IPS DF 6.9 (cell line): ENCODE measurements around the gene CEP85L.

Source experiments
- DNase-seq: peaks from one replicate; pipeline ENCODE4 v3.0.0-alpha.2; 2013; ENCODE audit warnings: low read depth, low spot score
- H3K27ac ChIP-seq: one replicate; pipeline ENCODE4 v1.5.1; 2013; ENCODE audit warnings: low read length, control low read depth
- H3K27me3 ChIP-seq: 2 replicates; pipeline ENCODE4 v1.6.1; 2013; ENCODE audit warnings: mild to moderate bottlenecking, low read length; ENCODE audit not compliant: control insufficient read depth, insufficient read depth
- H3K36me3 ChIP-seq: 2 replicates; pipeline ENCODE4 v1.6.1; 2013; ENCODE audit warnings: low read length; ENCODE audit not compliant: control insufficient read depth, insufficient read depth
- H3K4me1 ChIP-seq: 2 replicates; pipeline ENCODE4 v1.6.1; 2013; ENCODE audit warnings: low read length; ENCODE audit not compliant: control insufficient read depth, insufficient read depth
- H3K4me3 ChIP-seq: 2 replicates; pipeline ENCODE4 v1.5.1; 2013; ENCODE audit warnings: mild to moderate bottlenecking, low read length
- H3K9me3 ChIP-seq: 2 replicates; pipeline ENCODE4 v1.6.1; 2013; ENCODE audit warnings: low read length, inconsistent platforms; ENCODE audit not compliant: control insufficient read depth, insufficient read depth
- WGBS: extraction: QIAGEN DNeasy Blood & Tissue Kit; methylation state at CpG from one replicate; pipeline ENCODE4 v1.1.7; 2013; ENCODE audit warnings: mixed read lengths, missing lambda C conversion rate; ENCODE audit not compliant: insufficient read length, insufficient coverage; 5-methylcytosine and 5-hydroxymethylcytosine counted together

CEP85L gene

DNA sequence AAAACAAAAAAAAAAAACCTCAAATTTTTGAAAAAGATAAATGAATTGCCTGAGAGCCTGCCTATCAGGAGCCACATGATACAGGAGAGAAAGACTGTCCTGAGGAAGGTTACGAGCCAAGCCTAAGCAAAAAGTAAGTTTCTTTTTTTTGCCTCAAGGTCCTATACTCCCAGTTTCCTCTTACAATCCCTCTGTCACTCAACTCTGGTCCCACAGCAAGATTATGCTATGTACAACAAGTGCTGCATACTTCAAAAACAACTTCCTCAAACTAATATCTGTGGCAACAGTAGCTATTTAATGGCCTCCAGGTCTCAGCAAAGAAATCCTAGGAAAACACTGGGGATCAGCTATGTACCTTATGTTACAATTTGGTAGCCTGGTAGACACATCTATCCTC is 56.5 kb downstream of the CEP85L start:
- no peak for DNase-seq
- H3K9me3 ChIP-seq, result no peaks in the 10 kb centered on the region
- H3K27me3 ChIP-seq, result no peaks in the 10 kb centered on the region
- no CpG with 5 or more reads among the region's 1 CpG for WGBS
- no peak overlapping the region for H3K4me3 ChIP-seq
- 0 out of 2 replicates have a peak, but pooled peaks cover 1% of the 10 kb centered on the region for H3K4me1 ChIP-seq
- H3K36me3 ChIP-seq, result no peaks in the 10 kb centered on the region
- H3K27ac ChIP-seq, result no peak overlapping the region

DNA sequence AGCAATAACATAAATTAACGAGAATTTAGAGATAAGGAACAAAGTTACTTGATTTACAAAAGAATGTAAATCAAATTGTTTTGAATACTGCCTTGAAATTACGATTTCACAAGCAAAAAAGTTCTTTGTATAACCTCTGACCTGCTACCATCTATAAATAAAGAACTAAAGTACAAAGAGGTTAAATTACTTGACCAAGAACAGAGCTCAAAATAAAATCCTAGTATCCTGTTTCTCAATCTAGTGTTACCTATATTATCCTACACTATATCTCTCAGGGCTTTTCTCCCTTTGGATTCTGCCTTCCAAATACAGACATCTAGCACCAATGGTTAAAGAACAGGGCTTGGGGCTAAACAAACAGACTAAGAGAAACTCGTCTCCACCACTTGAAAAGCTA is 59.5 kb downstream of the CEP85L start:
- WGBS, result no CpG with 5 or more reads among the region's 3 CpGs
- H3K36me3 ChIP-seq, result no peaks in the 10 kb centered on the region
- H3K9me3 ChIP-seq, result no peaks in the 10 kb centered on the region
- H3K4me3 ChIP-seq, result no peak overlapping the region
- H3K27ac ChIP-seq, result no peak overlapping the region
- H3K27me3 ChIP-seq, result no peaks in the 10 kb centered on the region
- no peak for DNase-seq
- H3K4me1 ChIP-seq, result 0 out of 2 replicates have a peak, but pooled peaks cover 1% of the 10 kb centered on the region

DNA sequence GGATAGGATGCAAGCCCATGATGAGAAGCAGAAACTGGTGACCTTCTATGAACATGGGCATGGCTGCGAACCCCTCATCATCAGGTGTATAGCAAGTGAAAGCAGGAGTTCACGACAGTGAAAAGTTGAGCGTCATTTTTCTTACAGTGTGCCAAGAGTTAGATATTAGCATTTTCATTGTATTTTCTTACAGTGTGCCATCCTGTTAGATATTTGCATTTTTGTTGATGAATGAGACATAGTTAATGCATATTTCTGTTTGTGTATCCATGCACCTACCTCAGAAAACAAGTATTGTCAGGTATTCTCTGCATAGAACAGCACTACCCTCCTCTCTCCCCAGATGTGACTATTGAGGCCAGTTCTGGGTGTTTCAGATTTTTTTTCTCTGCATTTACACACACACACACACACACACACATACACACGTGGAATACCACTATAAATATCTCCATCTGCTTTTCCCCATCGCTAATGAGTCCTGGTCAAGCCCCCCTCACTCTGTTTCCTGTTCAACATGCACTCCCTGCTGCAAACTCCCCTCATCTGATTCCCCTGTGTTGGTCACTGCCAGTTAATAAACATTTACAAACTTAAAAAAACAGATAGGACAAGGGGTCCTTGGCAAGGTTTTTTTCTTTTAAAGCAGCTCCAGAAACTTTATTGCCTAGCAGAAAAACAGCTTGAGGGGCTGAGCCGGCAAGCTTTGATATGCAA is 61.6 kb downstream of the CEP85L start:
- Histone ChIP-seq H3K27ac (no peak overlapping the region), H3K4me3 (no peak overlapping the region)

GRCh38 chr6:118589186-118589585 is 62.2 kb downstream of the CEP85L start:
- Histone ChIP-seq H3K27me3 (no peaks in the 10 kb centered on the region), H3K4me3 (no peak overlapping the region), H3K4me1 (0 out of 2 replicates have a peak, but pooled peaks cover 1% of the 10 kb centered on the region), H3K36me3 (no peaks in the 10 kb centered on the region), H3K9me3 (no peaks in the 10 kb centered on the region), H3K27ac (no peak overlapping the region)
- no peak for DNase-seq
- no CpG with 5 or more reads among the region's 4 CpGs for WGBS

More for the DNA sequence above, 61.6 kb downstream of the CEP85L start:
- WGBS, result no CpG with 5 or more reads among the region's 6 CpGs
- Histone ChIP-seq H3K36me3 (no peaks in the 10 kb centered on the region), H3K9me3 (no peaks in the 10 kb centered on the region), H3K4me1 (0 out of 2 replicates have a peak, but pooled peaks cover 1% of the 10 kb centered on the region), H3K27me3 (no peaks in the 10 kb centered on the region)
- no peak for DNase-seq

DNA sequence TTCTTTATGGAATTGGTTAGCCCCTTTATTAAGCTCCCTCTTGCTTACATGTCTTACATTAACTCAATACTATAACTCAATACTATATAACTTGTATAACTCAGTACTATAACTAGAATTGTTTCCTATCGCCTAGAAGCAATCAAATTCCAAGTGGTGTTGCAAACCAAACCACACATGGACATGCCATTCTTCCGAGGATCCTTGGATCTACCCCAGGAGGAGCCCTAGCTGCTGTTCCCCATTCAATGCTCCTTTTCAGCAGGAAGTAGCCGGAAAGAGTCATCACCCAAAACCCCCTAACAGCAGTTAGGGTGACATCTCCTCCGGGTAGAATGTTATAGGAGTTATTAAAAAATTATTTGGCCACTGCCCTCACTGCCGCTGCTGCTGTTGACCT is 62.8 kb downstream of the CEP85L start:
- Histone ChIP-seq H3K27ac (no peak overlapping the region), H3K36me3 (no peaks in the 10 kb centered on the region)
- WGBS, result 100% methylated on average over 1 of the region's 5 CpGs

GRCh38 chr6:118586746-118587485 is 64.5 kb downstream of the CEP85L start:
- Histone ChIP-seq H3K9me3 (no peaks in the 10 kb centered on the region), H3K27ac (no peak overlapping the region), H3K4me1 (0 out of 2 replicates have a peak, but pooled peaks cover 1% of the 10 kb centered on the region), H3K36me3 (no peaks in the 10 kb centered on the region), H3K4me3 (no peak overlapping the region), H3K27me3 (no peaks in the 10 kb centered on the region)
- no peak for DNase-seq
- no CpG with 5 or more reads among the region's 5 CpGs for WGBS

More for the DNA sequence above, 62.8 kb downstream of the CEP85L start:
- H3K4me1 ChIP-seq, result 0 out of 2 replicates have a peak, but pooled peaks cover 1% of the 10 kb centered on the region
- H3K9me3 ChIP-seq, result no peaks in the 10 kb centered on the region
- no peak for DNase-seq
- H3K27me3 ChIP-seq, result no peaks in the 10 kb centered on the region
- H3K4me3 ChIP-seq, result no peak overlapping the region

DNA sequence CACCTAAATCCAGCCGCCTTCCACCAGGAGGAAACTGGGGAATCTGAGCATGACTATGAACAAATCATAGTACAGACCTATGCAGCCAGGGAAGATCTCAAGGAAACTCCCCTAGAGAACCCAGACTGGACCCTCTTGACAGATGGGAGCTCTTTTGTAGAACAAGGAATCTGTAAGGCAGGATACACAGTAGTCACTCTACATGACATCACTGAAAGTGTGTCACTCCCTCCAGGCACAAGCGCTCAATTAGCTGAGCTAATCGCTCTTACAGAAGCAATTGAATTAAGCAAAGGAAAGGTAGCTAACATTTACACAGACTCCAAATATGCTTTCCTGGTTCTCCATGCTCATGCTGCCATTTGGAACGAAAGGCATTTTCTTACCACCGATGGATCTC is 66.5 kb downstream of the CEP85L start:
- Histone ChIP-seq H3K9me3 (no peaks in the 10 kb centered on the region), H3K27me3 (no peaks in the 10 kb centered on the region), H3K36me3 (no peaks in the 10 kb centered on the region), H3K4me1 (no peaks in the 10 kb centered on the region), H3K4me3 (no peak overlapping the region), H3K27ac (no peak overlapping the region)
- WGBS, result no CpG with 5 or more reads among the region's 5 CpGs
- DNase-seq, result no peak

DNA sequence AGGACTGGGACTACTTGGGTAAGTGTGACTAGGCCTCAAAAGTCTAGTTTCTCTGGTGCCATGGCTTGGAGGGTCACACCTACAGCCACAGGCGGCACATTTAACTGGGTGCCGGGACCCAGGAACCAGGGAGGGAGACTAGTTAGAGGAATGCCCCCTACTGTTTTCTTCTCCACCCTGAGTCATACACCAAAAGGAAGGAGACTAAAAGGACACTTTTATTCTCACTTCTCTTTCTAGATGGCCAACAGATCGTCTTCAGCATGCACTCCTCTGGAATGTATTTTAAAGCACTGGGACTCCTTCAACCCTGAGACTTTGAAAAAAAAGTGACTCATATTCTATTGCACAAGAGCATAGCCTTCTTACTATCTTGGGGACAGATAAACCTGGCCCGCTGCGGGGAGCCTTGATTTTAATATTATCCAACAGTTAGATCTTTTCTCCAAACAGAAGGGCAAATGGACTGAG is 69.9 kb downstream of the CEP85L start:
- no peaks in the 10 kb centered on the region for H3K9me3 ChIP-seq
- DNase-seq, result no peak
- no peaks in the 10 kb centered on the region for H3K36me3 ChIP-seq

DNA sequence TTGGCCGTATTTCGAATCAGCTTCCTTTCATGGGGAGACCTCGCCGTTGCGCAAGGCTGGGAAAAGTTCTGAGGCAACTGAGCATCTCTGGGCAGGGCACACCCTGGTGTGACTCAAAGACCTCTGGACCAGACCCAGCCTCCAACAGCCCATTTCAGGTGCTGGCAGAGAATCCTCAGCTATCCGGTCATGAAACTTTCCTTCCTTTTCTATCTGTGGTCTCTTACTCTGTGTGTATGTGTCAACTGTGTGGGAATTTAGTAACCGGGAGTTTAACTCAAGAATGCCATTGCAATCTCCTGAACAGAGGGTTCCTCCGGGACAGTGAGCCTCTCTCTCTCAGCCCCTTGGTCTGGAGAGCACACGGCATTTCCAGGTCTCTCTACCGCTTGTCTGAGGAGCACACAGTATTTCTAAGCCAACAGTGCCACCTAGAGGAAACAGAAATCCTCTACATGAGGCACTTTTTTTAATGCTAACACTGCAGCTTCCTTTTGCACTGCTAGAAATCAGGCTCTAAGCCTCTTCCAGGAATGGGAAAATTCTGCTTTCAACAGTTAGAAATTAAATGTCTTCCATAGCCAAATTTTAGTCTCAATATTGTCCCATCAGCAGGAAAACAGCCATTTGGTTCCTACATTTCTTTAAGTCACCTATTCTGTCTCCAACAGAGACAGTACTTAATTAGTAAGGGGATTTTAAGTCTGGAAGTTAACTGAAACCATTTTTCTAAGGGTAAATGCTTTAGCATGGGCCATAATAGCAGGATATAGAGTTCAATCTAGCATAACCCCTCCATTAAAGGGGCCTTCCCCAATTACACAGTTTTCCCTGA is 70.6 kb downstream of the CEP85L start:
- Histone ChIP-seq H3K27me3 (no peaks in the 10 kb centered on the region), H3K36me3 (no peaks in the 10 kb centered on the region), H3K4me3 (no peak overlapping the region), H3K9me3 (no peaks in the 10 kb centered on the region), H3K27ac (no peak overlapping the region), H3K4me1 (no peaks in the 10 kb centered on the region)
- no CpG with 5 or more reads among the region's 10 CpGs for WGBS
- DNase-seq, result peak; percentile 67

More for the DNA sequence above, 69.9 kb downstream of the CEP85L start:
- no peaks in the 10 kb centered on the region for H3K4me1 ChIP-seq
- H3K27ac ChIP-seq, result no peak overlapping the region
- H3K27me3 ChIP-seq, result no peaks in the 10 kb centered on the region
- no CpG with 5 or more reads among the region's 5 CpGs for WGBS
- H3K4me3 ChIP-seq, result no peak overlapping the region

- no CpG with 5 or more reads among the region's 2 CpGs for WGBS
- Histone ChIP-seq H3K4me1 (no peaks in the 10 kb centered on the region), H3K27me3 (no peaks in the 10 kb centered on the region), H3K27ac (no peak overlapping the region), H3K4me3 (no peak overlapping the region), H3K9me3 (no peaks in the 10 kb centered on the region), H3K36me3 (no peaks in the 10 kb centered on the region)
- DNase-seq, result no peak
Measured at GRCh38 chr6:118579786-118580185, 71.6 kb downstream of the CEP85L start.
